Measurements from ENCODE around the gene ADCY6.

The ADCY6 gene

DNA sequence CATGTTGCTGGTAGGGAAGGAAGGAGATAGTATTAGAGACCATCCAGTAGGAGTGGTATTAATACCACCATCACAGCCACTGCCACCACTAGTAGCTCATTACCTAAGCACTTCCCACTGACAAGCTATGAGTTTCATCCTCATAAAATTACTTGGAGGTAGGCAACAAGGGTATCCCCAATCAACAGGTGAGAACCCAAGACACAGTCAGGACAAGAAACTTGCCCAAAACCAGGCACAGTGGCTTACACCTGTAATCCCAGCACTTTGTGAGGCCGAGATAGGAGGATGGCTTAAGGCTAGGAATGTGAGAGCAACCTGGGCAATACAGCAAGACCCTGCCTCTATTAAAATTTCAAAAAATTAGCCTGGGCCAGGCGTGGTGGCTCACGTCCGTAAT is 5.5 kb downstream of the ADCY6 start:
- DNase-seq (ENCODE audit: low read depth), result no peak

- DNase-seq (ENCODE audit: low read depth), result no peak
Observed at GRCh38 chr12:48782457-48783395, 6.2 kb downstream of the ADCY6 start.

DNA sequence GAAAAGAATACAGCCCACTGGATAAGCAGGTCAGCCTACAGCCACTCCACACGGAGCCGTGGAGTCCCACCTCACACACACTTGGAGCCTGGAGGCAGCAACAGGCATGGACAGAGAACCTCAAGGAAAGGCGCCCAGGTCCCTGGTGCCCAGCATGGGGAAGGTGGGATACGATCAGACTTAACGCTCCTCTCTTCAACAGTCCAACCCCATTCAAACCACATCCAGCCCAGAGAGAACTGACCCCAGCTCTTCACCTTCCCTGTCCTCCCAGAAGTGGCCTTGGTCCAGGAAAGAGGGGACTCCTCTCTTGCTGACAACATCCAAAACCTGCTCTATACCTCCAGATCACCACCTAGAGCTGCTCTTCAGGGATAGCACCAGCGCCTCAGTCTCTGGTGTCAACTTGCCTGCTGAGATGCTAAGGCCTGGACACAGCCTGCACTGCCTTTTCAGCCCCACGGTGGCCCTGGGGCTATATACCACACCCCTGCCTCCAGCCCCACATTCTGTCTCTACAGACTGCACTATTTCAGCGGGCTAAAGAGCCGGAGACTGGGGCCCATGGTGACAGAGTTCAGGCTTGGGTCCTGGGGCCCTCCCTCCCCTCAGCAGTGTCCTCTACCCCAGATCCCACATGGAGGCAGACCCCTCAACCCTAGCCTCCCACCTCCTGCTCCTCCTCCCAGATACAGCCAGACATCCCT is 7.0 kb downstream of the ADCY6 start:
- no peak for DNase-seq (ENCODE audit: low read depth)

- no peak for DNase-seq (ENCODE audit: low read depth)
Observed at GRCh38 chr12:48780381-48781025, 8.4 kb downstream of the ADCY6 start.

DNA sequence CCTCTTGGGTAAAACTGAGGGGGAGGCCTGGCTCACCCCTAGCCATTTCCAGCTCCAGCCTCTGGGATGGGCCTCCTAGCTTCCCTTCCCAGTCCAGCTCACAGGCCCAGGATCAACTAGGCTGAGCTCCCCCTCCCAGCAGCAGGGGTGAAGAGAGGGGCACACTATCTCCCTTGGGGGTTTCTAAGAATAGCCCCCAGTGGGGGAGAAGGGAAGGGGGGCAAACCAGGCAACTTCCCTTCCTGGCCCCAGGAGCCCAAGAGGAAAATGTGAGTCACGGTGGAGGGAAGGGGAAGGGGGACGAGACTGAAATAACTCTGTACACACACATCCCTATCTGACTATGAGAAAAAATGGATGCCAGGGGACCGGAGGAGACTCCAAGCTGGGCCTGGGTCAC is 9.0 kb downstream of the ADCY6 start:
- no peak for DNase-seq (ENCODE audit: low read depth)

- DNase-seq (ENCODE audit: low read depth), result no peak
Observed at GRCh38 chr12:48777501-48778400, 11.1 kb downstream of the ADCY6 start.

DNA sequence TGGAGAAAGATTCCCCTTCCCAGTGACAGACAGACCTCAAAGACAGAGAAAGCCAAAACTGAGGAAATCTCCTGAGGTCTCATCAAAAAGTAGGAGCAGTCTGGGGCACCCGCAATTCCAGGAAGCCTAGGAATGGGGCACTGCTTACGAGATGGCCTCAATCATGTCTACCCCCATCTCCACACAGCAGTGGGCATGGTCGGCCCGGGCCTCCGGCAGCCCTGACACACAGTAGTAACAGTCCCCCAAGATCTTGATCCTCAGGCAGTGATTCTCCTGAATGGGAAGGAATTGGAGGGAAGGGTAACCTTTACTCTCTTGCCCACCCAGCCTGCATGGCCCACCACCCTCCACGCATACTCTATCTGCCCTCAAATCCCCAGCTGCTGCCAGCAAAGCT is 11.9 kb downstream of the ADCY6 start:
- DNase-seq (ENCODE audit: low read depth), result no peak

- no peak for DNase-seq (ENCODE audit: low read depth)
Observed at GRCh38 chr12:48775991-48776649, 12.8 kb downstream of the ADCY6 start.

DNA sequence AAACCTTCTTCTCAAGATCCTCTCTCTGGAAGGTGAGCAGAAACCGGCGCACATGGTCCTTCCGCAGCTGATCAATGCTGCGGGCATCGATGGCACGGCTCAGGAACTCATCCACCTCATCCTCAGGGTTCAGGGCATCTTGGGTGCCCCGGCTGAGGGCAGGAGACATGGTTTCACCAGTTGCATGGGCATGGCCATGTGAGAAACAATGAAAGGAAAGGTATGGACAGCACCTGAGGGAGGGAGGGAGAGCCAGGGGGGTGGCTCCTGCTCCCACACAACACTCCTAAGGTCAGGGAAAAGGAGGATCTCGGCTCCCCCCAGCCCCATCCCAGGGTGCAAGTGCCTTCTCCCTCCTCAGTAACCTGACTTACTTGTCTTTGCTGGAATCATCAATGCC is 13.6 kb downstream of the ADCY6 start:
- DNase-seq (ENCODE audit: low read depth), result no peak

- no peak for DNase-seq (ENCODE audit: low read depth)
Observed at GRCh38 chr12:48774516-48774915, 14.4 kb downstream of the ADCY6 start.

GRCh38 chr12:48773686-48774085 is 15.2 kb downstream of the ADCY6 start:
- DNase-seq (ENCODE audit: low read depth), result no peak

DNA sequence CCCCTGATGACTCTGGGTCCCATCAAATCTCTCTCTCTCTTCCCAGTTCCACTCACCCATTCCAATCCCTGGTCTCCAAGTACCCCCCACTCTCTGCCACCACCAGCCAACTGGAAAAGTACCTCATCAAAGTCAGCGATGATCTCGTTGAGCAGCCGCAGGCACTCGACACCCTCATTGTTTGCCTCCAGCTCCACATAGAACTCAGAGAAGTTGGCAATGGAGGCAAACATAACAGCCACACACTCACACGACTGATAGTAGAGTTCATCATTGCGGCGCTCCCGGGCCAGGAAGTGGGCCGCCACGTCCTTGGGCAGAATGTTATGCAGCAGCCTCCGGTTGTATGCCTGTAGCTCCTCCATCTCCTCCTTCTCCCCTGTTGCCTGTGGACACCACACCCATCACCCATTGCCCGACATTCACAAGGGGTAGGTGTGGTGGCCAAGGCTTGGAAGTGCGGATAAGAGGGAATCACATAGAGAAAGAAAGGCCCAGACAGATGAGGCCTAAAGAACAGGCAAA is 17.2 kb downstream of the ADCY6 start:
- DNase-seq (ENCODE audit: low read depth), result no peak

DNA sequence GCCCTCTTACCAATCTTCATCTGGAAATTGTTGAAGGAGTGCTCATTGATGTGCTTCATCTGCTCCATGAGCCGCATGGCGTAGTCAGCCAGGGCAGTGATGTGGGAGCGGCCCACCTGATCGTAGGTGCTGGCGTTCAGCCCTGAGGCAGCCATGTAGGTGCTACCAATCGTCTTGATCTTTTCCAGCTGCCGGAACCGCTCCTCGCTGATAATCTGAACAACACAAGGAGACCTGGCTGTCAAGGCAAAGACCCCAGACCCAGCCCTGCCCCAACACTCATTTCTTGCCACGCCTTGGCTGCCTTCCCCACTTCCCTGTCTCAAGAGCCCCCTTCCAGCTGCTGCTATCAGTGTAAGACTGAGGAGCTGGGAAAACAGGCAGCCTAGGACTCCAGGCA is 18.1 kb downstream of the ADCY6 start:
- DNase-seq (ENCODE audit: low read depth), result no peak

GRCh38 chr12:48768736-48769135 is 20.2 kb downstream of the ADCY6 start:
- DNase-seq (ENCODE audit: low read depth), result no peak

DNA sequence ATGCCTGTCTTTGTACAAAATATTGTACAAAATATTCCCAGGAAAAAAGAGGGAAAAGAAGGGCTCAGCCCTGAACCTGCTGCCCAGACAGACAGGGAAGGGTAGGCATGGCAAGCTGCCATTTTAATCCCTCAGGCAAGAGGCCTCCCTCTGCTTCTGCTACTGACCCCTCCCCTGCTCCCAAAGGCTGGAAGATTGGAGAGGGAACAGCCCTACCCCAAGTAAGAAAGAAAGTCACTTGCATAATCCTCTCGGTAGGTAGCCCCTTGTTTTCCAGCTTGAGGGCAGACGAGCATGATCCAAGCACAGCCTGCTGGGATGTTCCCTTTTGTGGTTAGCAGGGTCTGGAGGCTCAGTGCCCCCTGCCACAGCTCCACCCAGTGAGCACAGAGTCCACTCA is 20.7 kb downstream of the ADCY6 start:
- DNase-seq (ENCODE audit: low read depth), result no peak

DNA sequence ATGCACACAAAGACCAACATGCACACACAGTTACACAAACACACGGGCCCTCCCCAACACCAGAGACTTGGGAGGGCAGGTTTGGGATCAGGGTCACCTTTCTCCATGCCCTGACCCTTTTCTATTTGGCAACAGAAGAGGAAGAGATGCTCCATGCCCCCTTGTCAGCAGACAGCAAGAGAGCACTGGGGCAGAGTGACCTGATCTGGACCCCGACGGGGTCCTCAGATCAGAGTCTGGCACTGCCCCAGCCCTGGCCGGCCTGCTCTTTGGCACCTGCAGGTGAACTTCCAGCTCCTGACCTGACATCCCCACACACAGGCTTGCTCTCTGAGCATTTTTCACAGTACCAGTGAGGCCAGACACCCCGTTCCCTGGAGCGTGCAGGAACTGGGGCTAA is 21.4 kb downstream of the ADCY6 start:
- DNase-seq (ENCODE audit: low read depth), result no peak

DNA sequence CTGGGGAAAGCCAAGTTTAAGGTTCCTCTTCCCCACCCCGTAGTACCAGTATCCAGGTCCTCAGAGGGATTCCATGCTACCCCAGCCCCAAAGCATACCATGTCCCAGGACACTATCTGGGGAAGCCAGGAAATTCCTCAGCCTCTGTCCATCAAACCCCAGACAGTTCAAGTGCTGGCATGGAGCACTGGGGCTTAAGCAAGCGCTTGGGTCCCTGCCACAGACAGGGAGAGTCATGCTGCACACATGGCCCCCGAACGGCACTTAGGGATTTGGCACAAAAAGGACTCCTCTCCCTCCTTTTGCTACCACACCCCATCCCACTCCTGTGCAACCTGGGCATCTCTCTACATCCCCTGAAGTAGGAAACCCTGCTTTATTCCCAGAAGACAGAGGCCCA is 21.8 kb downstream of the ADCY6 start:
- DNase-seq (ENCODE audit: low read depth), result no peak

DNA sequence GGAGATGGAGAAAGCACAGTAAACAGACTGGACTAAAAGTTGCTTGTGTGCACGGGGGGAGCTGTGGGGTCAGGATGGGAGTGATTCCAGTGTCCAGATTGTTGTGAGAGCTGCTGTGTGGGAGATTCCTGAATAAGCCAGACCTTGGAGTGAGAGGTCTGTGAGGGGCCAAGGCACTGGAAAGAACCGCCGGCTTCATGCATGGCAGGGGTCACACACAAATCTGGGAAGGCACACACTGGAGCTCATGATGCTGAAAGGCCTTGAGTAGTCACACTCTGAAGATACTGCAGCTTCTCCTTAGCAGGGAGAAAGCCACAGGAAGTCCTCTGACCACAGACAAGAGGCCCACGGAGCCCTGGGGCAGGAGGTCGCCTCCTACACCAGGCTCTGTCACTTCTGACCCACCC is 23.1 kb downstream of the ADCY6 start:
- DNase-seq (ENCODE audit: low read depth), result no peak

GRCh38 chr12:48764521-48764920 is 24.4 kb downstream of the ADCY6 start:
- no peak for DNase-seq (ENCODE audit: low read depth)

- DNase-seq (ENCODE audit: low read depth), result no peak
Observed at GRCh38 chr12:48758737-48759136, 30.2 kb downstream of the ADCY6 start.

DNA sequence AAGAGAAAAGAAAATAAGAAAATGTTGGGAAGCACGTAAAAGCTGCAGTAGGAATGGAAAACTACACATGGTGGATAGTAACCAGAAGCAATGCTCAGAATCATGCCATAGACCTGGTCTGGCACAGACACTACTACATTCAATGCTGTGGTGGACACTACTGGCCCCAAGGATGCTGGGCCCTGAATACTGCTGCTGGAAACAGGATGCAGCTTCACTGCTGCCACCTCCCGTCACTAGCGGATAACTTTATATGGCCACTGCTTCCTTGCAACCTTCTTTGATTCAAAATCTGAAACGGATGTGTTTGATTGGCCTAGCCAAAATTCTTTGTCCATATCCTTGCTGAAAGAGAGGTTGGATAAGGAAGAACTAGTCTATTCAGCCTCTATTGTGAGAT is 30.7 kb downstream of the ADCY6 start:
- DNase-seq (ENCODE audit: low read depth), result no peak
